Stimulated activated CD4-positive, alpha-beta T cell treated with anti-CD3 and anti-CD28 coated beads, Interleukin-1b, Interleukin-23, amount 100 ng/mL, for 48 hours (primary cell): ENCODE results near the gene ADNP.

Source experiments
- DNase-seq: peaks from one replicate; pipeline ENCODE4 v3.0.0-alpha.2; 2020

Gene ADNP

DNA sequence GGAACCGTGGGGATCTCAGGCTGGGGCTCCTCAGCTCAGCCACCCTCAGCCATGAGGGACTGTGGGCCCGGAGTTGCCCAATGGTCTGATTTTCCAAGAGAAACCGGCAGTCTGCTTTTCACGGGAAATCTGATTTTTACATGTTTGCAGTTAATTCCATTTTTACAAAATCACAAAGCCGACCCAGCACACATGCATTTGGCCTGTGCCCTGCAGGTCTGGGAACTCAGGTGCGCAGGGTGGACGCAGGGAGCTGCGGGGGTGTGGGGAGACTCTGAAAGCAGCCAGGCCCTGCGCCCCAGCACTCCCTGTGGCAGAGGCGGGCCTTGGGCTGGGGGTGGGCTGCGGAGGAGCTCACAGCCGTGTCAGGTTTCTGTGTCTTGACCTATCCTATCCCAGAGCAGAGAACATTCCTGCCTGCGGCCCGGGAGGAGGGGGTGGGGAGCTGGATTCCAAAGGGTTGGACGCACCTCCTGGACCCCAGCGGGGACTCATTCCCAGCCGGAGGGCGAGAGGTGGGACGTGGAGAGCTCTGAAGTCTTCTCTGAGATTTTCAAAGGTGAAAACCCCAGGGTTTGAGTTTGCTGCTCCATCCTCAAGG is 60.6 kb downstream of the ADNP start:
- no peak for DNase-seq

DNA sequence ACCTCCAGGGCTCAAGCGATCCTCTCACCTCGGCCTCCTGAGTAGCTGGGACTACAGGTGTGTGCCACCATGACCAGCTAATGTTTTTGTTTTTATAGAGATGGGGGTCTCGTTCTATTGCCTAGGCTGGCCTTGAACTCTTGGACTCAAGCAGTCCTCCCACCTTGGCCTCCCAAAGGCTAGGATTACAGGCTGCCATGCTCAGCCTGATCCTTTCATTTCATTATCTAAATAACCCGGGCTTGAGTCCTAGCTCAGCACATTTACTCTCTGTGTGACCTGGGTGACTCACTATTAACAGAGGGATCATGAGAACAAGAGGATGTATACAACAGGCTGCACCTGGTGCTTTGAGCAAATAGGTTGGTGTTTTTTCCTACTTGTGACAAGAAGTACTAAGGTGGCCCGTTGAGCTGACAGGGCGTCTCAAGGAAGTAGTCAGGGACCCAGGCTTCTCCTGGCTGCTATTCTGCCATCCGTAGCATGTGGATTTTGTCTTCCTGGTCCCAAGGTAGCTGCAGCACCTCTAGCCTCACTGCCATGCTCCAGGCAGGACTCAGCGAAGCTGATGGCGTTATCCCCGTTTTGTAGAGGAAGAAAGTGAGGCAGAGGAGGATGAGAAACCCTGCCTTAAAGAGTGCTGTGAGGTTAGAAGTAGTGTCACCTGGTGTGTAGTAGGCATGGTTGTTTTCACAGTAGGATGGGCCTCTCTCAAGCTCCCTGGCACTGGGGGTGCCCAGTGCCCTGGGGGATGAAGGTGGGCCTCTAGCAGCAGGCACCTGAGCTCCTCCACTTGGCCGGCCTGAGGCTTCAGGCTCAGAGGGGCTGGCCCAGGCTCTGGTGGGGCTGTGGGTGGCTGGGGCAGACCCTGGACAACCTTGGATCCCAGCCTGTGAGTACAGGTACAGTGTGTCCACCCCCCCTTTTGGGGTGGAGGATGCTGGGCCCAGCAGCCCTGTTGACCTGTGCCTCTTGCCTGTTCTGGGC is 62.4 kb downstream of the ADNP start:
- no peak for DNase-seq

DNA sequence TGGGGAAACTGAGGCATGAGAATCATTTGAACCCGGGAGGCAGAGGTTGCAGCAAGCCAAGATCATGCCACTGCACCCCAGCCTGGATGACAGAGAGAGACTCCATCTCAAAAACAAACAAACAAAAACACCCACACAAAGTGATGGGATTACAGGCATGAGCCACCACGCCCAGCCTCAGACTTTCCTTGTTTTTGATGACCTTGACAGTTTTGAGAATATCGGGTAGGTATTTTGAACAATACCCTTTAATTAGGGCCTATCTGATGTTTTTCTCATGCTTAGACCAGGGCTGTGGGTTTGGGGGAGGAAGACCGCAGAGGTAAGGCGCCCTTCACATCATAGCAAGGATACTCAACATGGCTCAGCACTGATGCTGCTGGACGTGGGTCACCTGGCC is 63.4 kb downstream of the ADNP start:
- no peak for DNase-seq

DNA sequence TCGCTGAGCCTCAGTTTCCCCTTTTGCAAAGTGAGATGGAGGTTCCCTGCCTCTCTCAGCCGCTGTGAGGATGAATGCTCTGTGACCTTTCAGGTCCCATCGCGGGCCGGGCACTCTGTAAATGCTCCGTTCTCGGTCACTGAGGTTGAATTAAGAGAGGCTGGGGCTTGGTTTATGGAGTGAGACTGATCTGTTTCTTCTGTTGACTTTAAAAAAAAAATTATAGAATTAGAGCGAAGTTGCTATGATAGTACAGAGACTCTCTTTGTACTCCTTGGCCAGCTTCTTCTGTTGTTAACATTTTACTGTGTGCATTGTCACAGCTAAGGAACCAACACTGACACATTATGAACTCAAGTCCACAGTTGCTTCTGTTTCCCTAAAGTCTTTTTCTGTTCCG is 64.4 kb downstream of the ADNP start:
- DNase-seq: no peak

DNA sequence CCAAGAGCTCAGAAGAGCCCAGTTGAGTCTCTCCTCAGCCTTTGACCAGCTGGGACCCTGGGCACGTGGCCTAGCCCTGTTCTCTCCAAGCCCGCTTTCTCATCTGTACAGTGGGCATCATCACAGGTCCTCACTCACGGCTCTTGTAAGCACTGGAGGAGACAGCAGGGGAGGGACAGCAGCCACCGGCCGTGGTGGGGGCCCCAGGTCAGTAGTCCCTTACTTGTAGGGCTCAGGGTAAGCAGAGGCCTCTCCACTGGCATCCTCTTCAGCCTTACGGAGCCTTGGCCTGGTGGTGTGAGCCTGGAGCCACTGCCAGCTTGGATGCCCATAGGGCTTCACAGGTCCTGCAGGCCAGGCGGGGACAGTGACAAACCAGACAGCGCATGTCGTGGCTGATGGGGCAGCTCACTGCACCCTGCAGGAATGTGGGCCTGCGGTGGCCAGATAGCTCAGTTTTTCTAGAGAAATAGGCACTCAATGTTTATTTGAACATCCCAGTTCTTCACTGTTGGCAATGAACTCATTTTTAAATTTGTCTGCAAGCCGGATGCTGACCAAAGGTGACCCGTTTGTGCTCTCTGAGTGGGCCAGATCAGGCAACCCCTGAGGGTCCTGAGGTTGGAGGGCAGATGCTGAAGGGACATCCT is 65.1 kb downstream of the ADNP start:
- no peak for DNase-seq

DNA sequence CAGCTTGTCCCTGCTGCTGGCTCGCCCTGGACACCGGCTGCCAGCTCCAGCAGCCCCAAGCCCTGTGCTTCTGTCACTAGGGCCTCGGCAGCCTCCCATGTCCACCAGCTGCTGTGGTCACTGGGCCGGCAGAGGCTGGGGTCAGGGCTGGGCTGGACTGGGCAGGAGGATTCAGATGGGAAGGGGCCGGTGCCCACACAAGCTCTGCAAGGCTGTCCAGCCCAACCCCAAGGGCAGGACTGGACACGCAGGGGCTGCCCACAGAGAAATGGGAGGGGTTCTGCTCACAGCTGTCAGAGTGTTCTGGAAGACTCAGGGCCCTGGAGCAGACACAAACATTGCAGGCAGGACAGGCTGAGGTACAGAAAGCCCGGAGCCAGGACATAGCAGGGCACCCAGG is 65.6 kb downstream of the ADNP start:
- DNase-seq: no peak

DNA sequence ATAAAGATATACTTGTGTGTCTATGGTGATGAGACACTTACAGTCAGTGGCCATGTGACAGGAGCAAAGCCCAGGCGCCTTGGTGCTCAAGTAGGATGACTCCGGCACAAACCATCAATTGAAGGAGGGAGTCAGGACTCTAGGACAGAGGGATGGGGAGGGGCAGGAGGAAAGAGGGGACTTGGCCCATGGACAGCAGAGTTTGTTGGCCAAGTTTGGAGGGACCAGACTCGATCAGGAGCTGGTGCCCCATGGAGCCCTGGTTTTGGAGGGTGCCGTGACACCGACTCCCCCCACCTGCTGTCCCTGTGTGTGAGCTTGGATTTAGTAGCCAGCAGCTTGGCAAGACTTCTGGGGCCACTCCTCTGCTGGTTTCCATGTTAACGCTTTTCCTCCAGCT is 66.1 kb downstream of the ADNP start:
- DNase-seq: no peak

DNA sequence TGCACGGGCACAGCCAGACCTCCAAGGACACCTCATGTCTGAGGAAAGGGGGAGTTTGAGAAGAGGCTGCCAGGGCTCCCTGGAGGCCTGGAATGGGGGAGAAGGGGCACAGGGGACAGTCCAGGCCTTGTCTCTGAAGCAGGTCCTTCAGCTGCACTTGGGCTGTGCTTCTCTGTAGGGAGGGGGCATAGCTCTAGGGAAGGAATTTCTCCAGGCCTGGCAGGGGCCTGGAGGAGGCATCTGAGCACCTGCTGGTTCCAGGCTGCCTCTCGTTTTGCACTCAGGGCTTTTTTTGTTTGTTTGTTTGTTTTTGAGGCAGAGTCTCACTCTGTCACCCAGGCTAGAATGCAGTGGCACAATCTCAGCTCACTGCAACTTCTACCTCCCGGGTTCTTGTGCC is 68.7 kb downstream of the ADNP start:
- DNase-seq: no peak

DNA sequence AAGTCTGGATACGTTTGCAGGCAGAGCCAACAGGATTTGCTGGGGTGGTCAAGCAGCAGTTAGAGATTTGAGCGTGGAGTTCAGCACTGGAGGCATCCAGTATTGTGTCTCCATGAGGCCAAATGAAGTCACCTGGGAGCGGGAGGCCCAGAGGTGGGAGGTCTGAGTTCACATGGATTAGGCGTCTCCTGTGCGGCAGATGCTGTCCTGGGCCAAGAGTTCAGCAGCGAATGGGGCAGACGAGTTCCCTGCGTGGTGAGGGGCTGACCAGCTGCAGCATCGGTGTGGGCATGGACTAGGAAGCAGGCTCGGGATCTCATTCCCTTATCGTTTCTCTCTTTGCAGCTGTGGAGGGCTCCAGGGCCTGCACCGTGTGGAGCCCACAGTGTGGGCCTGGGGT is 70.2 kb downstream of the ADNP start:
- DNase-seq: no peak

DNA sequence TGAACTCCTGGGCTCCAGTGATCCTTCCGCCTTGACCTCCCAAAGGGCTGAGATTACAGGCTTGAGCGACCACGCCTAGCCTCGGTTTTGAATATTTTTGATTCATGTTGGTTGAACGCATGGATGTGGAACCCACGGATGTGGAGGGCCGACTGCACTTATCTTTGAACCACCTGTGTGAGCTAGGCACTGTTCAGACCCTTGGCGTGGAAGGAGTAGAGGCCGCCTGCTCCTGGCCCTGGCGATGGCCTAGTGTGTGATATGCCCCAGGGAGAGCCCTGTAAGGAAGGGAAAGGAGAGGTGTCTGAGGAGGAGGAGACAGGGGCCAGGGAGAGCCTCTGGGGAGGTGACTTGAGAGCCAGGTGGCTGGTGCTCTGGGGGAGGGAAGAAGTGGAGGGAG is 72.1 kb downstream of the ADNP start:
- DNase-seq: no peak

DNA sequence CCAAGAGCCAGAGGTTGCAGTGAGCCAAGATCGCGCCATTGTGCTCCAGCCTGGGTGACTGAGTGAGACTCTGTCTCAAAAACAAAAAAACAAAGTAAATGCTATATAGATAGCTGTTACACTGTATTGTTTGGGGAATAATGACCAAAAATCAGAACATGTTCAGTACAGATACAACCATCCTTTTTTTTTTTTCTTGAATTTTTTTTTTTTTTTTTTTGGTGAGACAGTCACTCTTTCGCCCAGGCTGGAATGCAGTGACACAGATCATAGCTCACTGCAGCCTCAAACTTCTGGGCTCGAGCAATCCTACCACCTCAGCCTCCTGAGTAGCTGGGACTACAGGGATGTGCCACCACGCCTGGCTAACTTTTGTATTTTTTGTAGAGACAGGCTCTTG is 72.7 kb downstream of the ADNP start:
- DNase-seq: no peak

DNA sequence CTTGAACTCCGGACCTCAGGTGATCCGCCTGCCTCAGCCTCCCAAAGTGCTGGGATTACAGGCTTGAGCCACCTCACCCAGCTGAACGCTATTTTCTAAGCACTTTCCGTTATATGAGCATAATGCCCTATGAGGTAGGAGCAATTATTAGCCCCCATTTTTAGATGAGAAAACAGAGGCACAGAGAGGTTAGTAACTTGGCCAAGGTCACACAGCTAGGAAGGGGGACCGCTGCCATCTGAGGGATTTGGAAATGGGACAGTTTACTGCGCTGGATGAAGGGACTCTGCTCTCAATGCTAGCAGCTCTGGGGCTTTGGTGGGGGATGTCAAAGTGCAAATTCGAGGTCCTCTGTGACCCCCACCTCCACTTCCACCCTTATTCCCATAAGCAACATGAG is 73.9 kb downstream of the ADNP start:
- no peak for DNase-seq

DNA sequence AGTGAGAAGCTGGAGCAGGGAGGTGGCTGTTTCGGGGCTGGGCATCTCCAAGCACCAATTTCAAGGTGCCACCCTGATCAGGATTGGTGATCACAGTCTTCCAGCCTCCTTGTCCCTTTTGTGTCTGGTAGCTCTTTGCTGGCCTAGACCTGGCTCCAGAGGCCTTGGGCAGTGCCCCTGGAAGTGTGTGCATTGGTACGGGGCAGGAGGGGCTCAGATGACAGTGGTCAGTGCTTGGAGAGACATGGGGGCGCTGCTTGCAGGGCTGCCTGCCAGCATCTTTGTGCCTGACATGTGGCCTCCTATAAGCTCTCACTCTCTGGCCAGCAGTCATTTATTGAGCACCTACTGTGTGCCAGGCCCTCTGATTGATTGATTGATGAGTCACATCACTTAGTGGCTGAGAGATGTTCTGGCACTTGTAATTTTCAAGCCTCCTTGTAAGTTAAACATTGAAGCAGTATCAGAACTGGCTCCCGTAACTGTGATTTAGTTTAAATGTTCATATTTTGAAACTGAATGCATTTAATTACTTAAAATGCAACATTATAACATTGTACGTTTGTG is 74.7 kb downstream of the ADNP start:
- DNase-seq: no peak

DNA sequence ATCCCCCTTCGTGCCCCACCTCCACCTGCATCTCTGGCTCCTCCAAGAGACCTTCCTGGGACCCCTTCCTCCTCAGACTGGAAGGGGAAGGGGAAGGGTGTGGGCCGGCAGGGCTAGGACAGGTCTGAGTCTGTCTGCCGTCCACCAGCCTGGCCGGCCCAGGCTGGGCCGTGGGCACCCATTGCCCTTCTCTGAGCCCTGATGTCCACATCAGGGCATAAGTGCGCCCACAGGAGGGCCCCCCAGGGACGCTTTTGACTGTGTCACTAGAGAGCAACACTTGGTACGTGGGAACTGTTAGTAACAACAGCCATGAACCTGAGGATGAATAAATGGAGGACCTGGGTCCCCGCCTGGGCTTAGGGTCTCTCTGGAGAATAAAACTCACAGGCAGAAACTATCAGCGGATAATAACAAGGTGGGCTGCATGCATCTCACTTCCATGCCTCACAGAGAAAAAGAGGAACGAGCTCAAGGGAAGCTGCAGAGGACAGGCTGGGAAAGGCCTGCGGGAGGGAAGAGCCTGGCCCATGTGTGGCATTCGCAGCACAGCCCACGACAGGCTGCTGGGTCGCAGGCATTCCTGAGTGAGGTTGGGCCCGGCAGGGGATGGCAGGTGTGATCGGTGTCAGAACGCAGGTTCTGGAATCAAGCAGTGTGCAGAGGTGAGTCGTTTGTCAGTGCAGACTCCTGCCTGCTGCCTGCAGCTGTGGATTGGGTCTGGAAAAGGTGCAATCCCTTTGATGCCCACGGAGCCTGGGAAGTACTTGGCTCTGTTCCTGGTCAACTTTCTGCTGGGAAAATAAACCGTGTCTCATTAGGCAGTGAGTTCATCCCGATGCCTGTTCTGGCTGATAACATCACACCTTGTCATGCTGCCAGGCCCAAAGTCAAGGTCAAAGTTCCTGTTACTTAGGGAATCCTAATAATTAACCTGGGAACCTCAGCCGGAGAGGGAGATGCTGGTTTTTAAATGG is 75.5 kb downstream of the ADNP start:
- no peak for DNase-seq

DNA sequence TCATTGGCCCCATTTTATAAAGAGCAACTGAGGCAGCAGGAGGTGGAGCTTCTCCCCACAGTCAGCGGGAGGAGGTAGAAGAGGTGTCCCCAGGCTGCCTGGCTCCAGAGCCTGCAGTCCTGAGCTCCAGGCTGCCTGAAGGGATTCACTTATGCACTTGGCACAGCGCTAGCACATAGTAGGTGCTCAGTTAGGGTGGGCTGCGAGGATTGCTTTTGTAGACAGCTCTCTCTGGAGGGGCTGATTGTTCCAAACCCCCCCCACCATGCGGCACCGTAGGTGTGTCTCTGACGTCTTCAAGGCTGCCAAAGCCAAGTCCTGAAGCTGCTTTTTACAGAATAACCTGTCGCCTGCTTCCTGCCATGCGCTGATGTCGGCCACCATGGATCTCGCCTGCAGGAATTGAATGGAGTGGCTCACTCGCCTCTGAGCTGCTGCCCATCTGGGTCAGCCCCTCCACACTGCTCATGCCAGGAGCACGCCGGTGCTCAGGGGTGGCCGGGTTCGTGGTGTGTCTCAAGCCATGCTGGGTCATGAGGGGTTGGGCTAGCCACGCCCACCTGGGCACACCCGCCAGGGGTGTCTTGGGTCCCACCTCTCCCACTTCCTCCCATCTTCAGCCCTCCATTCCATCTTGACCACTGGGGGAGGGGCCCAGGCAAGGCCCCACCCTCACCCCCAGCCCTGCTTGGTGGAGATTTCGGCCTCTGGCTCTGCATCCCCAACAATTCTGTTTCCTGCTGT is 76.6 kb downstream of the ADNP start:
- DNase-seq: no peak

DNA sequence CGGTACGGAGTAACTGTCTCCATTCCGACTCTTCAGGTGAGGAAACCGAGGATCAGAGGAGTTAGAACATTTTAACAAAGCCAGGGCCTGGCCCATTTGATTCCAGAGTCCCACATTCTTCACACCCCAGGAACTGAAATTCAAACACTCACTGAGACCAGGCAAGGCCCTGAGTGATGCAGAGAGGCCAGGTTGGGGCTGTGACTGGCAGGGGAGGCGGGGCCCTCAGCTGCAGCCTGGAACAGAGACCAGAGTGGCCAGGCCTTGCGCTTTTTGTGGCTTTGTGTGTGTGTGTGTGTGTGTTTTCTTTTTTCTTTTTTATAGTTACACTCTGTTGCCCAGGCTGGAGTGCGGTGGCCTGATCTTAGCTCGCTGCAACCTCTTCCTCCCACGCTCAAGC is 79.2 kb downstream of the ADNP start:
- DNase-seq: no peak

DNA sequence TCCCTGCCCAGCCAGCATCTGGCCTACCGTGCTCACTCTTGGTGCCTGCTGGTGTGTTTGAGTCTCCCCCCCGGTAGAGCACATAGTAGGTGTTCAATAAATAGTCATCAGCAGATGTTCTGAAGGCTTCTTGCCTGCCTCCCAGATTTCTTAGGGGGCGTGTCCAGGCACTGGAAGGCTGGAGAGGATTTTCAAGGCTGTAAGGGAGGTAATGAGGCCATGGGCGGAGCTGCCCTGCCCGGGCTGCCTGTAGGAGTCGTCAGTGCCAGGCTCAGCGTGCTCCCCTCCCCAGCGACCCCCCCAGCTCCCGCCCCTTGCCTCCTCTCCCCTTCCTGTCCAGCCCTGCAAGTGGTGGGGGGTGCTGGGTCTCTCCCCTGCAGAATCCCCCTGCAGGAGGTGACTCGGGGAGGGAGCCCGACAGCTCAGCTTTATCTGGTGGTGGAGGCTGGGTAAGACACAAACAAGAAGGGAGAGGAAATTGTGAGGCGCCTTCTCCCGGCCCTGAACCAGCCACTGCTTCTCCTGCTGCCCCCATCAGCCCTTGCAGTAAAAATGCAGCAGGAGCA is 80.4 kb downstream of the ADNP start:
- no peak for DNase-seq

DNA sequence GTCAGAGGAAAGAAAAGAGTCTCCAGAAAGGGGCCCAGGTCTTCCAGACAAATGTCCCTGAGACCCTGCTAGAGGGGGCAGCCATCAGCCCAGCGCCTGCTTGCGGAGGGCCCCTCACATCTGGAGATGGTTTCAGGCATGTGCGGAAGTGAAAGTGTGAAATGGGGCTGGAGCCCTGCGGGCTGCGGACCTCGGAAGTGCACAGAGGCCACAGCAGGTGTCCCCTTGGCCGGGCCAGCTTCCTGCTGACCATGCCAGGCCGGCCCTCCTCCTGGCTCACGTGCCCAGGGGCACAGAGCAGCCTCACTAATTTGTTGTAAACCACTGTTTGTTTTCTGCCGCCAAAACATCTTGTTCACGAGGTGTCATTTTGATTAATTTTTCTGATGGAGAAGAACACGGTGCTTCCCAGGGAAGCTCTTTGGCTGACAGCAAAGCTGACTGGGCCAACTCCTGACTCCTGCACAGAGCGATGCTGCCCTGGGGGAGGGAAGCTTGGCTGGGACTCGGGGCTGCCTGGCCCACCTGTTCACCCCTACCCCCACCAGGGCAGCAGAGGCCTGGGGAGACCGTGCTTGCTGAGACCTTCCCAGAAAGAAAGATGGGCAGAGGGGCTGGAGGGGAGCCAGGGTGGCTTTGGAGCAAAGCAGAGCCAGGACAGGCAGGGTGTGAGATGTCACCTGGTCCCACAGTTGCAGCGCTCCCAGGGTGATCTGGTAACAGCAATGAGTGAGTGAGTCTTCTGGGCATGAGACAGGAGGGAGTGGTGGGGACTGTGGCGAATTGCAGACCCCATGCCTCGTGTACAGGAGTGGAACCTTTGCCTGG is 82.2 kb downstream of the ADNP start:
- DNase-seq: no peak

DNA sequence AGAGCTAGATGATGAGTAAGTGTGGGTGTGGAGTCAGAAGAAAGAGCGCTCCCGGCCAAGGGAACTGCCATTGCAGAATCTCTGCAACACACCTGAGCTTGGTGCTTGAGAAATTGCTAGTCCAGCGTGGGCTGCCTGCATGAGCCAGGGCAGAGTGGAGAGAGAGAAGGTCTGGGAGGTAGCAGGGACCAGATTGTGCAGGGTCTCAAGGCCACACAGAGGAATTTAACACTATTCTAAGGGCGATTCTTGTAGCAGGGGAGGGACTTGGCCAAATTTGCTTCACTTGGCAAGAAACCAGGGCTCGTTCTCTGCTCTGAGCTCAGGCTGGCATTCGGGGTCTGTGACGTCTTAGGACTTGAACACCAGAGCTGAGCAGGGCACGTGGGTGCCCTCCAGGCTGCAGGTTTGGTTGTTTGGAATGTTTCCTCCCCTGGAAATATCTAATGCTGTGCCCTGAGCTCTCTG is 82.9 kb downstream of the ADNP start:
- DNase-seq: no peak

DNA sequence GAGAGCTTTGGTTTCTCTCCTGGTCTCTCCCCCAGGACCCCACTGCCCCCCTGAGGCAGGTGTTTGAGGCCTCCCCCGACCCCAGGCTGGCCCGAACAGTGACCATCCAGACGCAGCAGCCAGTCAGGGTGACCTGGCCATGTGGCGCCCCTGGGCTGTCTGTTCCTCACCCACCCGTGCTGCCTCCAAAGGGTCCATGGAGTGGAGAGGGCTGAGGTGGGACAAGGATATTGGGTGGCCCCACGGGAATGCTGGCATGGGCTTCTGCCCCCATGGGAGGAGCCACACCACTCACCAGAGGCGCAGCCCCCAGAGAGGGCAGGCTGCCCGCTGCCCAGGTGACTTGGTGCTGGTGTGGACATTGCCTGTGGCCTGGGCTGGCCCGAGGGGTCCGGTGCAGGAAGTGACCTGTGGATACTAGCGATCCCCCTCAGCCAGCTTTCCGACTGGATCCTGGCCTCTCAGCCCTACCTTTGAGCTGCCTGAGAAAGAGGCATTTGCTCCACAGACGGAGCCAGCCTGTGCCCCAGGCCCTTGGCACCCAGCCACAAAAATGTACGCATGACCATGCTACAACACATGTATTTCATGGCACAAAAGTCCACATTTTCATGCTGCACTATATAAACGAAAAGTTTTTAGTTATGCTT is 85.5 kb downstream of the ADNP start:
- DNase-seq: no peak
